ENCODE results near the gene ADAMTS16.

DNA sequence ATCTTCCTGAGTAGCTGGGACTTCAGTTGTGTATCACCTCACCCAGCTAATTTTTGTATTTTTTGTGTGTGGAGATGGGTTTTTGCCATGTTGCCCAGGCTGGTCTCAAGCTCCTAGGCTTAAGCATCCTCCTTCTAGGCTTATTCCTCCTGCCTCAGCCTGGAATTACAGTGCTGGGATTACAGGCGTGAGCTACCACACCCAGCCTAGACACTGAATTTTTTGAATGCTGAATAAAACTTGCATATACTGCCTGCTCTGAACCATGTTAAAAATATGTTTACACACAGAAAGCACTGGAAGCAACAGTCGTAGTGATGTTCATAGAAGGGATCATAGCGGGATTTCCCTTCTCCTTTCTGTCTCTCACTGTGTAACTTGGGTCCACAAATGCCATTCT is 161.0 kb downstream of the ADAMTS16 start:
- TF ChIP-seq, protein P1, sequence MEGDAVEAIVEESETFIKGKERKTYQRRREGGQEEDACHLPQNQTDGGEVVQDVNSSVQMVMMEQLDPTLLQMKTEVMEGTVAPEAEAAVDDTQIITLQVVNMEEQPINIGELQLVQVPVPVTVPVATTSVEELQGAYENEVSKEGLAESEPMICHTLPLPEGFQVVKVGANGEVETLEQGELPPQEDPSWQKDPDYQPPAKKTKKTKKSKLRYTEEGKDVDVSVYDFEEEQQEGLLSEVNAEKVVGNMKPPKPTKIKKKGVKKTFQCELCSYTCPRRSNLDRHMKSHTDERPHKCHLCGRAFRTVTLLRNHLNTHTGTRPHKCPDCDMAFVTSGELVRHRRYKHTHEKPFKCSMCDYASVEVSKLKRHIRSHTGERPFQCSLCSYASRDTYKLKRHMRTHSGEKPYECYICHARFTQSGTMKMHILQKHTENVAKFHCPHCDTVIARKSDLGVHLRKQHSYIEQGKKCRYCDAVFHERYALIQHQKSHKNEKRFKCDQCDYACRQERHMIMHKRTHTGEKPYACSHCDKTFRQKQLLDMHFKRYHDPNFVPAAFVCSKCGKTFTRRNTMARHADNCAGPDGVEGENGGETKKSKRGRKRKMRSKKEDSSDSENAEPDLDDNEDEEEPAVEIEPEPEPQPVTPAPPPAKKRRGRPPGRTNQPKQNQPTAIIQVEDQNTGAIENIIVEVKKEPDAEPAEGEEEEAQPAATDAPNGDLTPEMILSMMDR (IDR thresholded peaks at IDR 0.05) = no peak
- TF ChIP-seq POLR2A (IDR thresholded peaks at IDR 0.05) (no peak), POLR2AphosphoS5 (IDR thresholded peaks at IDR 0.05) (no peak)
